ENCODE results near the gene HK1. TPM values are rescaled to one million over a fixed set of nuclear protein-coding genes. Genes with fewer than 3 reads are reported as not detected.
"Not testable (repeated sequence)": the region's sequence is repeated elsewhere in the genome, so short reads cannot be mapped to it uniquely, and the experiment has no call there.

The HK1 gene
- total RNA-seq, 1 donor from 2014 or later: 57.3 TPM

DNA sequence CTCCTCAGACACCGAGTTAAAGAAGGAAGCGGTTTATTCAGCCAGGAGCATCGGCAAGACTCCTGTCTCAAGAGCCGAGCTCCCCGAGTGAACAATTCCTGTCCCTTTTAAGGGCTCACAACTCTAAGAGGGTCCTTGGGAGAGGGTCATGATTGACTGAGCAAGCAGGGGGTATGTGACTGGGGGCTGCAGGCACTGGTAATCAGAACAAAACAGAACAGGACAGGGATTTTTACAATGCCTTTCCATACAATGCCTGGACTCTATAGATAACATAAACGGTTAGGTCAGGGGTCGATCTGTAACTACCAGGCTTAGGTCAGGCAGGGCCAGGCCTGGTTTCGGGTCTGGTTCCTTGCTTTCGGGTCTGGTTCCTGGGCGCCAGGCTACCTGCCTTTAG lies 30.0 kb downstream of the HK1 start:
- DNase-seq (ENCODE audit: low spot score): not testable (repeated sequence)

DNA sequence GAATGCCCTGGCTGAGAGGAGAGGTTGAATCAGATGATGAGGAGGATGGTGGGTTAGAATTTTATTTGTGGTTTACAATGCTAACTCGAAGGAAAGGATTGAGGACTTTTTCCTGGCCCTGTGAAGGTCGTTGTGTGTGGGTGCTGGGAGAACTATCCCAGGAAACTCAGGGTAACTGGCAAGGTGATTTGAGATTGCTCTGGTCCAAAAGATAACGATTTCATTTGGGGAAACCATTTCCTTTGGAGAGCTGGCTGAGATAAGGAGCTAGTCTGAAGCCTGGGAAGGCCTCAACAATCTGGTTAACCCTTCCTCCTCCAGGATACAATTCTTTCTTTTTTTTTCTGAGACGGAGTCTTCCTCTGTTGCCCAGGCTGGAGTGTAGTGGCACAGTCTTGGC lies 33.0 kb downstream of the HK1 start:
- no peak for DNase-seq (ENCODE audit: low spot score)

DNA sequence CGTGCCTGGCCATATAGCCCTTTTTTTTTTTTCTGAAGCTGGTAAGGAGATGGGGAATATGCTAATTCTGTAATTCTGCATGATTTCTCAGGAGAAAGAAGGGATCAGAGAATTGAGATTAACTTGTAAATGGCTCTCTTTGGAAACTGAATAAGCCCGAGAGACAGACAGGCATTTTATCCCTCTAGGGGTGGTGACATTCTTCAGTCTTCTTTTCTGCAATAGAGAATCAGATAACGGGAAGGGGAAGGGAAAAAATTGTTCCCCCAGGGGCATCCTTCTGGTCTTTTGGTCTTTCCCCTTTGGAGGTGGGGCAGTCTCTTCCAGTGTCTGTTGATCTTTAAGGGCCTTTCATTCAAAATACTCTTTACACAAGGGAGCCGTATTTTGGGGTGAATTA lies 34.2 kb downstream of the HK1 start:
- no peak for DNase-seq (ENCODE audit: low spot score)

DNA sequence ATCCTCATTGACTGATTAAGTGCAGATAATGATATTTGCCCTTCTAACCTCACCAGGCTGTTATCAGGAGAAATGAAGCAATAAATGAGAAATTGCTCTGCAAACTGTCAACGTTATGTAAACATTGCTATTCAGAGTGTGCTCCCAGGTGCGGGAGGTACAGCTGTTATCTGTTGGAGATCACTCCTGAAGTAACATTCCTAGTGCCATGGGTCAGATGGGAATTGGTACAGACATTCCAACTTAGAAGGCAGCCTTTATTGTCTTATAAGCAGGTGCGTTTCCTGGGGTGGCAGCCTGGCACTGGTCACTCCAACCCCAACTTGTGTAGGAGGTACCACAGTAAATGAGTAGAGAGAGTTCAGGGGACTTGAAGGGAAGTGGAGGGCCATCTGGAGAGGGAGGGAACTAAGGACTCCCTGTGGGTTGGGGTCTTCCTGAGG lies 36.8 kb downstream of the HK1 start:
- no peak for DNase-seq (ENCODE audit: low spot score)

DNA sequence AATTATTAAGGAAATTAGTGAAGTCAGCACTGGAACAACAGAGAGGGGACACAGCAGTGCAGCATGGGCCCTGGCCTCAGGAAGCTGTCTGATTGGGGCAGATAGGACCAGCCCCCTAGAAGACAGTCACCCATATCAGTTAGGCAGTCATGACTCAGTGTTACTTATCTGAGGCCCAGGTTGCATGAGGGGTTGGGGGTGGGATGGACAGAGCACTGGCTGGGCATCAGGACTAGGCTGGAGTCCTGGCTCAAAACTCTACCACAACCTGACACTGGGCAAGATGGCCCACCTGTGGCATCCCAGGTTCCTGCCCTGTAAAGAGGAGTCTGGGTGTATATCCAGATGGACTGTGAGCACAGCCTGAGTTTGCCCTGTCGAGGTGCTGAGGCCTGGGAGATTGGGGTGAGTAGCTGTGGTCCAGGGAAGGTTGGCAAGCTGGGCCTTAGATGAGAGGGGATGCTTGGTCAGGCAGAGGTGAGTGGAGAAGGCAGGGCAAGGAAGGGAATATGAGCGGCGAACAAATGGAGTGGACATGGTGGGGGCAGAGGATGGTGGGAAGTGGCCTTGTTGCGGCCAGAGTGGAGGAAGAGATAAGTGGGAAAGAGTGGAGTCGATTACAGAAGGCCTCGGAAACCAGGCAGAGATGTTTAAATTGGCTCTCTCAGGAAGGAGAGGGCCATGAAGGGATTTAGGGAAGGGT lies 37.5 kb downstream of the HK1 start:
- DNase-seq (ENCODE audit: low spot score): no peak

DNA sequence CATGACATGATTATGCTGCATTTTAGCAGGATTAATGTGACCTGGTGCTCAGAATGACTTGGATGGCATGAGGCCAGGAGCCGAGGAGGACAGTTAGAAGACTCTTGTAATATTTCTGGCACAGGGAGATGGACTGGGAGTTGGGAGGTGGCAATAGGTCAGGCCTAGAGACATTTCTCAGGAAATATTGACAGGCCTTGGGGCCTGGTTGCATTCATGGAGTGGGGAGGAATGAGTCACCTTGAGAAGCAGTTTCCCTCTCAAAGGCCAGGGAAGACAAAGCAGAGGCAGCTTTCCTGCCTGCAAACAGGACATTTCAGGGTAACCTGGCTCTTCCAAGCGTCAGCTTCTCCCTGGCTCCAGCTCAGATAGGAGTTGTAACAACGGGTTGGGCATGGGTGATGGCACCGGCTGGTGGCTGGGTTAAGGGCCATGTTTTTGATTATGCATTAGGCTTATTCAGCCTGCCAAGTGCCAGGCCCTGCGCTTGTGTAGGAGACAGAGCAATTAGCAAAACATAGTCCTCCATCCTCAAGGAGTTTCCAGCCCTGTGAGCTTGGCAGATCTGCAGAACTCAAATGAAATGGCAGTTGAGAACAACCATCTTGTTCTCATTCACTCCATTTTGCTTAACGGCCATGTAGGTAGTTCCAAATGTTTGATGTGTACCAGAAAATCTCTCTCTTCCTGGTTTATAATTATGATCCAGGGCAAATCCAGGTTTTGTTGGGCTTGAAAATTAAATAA lies 38.2 kb downstream of the HK1 start:
- peak; percentile 28 for DNase-seq (ENCODE audit: low spot score)

DNA sequence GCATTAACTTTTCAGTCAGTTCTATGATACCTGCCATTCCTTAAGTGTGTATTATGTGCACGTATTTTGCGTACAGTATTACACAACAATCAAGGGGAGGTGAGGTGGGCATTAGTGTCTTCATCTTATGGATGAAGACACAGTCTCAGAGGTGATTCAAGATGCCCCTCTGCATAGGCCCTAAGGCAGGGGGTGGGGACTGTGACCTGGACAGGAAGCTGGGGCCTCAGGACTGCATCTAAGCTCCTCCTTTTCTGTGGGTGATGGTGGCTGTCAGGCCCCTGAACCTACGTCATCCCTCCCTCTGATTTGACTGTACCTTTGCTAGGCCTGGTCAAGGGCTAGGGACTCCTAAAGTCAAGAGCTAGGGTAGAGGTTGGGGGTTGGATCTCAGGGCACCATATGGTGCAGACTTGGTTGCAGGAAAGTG lies 38.9 kb downstream of the HK1 start:
- no peak for DNase-seq (ENCODE audit: low spot score)

DNA sequence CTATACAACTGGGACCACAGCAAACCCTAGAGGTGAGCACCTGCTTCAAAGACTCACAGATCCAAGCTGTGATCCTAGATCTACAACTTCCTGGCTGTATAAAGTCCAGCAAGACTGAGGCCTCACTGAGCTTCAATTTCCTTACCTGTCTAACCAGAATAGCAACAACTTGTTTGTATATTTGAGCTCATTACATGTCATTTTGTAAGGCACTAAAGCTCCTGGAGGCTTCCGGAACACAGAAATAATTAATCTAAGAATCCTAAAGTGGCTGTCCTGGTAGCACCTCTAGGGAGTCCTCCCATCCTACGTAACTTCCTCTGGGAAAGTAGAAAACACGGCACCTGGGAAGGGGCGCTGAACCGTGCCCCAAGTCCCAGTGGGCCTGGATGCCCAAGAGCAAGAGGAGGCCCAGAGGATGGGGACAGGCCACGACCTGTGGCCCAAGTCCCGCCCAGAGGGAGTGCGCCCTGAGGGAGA lies 39.4 kb downstream of the HK1 start:
- DNase-seq (ENCODE audit: low spot score): peak; percentile 26

DNA sequence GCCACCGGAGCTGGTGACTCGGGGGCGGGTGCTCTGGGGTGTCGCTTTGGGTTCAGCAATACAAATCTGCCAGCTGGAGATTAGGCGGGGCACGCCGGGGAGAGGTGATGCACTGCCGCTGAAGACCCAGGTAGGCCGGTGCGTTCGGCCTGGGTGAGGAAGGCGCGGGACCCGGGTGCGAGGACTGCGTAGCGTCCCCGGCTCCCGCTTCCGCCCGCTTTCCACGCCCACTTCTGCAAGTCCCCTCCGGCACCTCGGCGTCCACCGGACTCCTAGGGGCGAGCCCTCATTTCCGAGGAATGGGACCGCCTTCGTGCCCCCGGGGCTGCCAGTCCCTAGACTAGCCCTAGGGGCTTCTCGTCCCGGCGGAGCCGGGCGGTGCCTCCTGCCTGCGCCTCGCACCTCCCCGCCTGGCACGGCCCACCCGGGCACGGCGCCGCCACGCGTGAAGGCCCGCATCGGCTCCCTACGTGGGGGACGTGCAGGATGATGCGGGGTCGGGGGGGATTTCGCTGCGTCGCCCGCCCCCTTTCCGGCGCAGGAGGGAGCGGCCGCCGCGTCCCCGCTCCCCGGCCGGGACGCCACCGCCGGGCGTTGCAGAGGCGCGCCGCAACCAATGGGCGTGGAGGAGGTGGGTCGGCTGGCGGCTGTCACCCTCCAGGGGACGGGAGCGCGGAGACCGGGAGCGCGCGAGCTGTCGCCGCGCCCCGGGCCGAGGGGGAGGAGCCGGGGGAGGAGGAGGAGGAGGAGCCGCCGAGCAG lies 40.0 kb downstream of the HK1 start:
- peak; percentile 95 for DNase-seq (ENCODE audit: low spot score)

DNA sequence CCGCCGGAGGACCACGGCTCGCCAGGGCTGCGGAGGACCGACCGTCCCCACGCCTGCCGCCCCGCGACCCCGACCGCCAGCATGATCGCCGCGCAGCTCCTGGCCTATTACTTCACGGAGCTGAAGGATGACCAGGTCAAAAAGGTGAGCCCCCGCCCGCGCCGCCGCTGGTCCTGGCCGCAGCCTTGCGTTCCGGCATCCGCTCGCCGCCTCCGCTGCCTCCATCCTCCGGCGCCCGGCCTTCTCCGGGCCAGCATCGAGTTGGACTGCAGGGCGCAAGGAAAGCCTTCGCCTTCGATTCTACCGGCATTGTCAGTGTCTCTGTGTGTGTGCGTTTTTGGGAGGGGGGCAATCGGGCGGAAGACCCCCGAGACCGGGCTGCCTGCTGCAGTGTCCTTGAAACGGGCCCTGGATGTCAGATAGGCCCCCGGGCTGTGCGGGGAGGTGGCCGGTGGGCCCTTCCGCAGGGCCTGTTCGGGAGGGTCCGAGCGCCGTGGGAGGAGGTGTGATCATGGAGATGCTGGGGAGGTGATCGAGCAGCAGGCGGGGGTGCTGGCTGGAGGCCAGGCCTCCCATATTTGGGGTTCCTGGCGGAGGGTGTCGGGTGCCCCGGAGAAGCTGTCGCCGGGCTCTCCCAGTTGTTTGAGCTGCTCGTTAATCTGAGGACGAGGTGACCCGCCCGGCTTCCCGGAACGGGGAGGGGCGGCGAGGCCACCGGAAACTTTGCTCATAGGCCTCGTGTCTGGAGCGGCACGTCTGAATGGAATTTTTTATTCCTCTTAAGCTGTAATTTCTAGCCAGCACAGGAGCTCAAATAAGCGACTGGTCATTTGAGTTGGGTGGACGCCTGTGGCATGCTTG lies 40.8 kb downstream of the HK1 start:
- DNase-seq (ENCODE audit: low spot score): peak; percentile 71

DNA sequence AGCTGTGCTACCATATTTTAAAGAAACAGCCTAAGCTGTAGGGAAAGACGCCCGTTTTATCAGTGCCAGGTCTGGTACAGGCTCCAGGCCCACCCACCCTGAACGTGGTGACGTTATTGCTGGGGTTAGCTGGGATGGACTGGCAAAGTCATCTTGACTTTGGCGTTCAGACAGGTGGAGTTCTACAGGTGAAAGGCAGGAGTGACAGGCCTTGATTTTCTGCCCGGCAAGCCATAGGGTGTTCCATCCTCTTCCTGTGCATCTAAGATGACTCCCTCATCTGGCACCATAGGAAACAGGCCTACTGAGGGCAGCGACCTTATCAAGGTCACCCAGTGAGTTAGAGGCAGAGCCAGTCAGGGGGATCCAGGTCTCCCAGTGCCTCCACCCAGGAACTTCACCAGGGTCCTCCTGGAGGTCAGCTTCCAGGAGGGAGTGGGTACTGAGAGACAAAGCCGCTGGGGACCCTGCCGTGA lies 41.6 kb downstream of the HK1 start:
- no peak for DNase-seq (ENCODE audit: low spot score)

DNA sequence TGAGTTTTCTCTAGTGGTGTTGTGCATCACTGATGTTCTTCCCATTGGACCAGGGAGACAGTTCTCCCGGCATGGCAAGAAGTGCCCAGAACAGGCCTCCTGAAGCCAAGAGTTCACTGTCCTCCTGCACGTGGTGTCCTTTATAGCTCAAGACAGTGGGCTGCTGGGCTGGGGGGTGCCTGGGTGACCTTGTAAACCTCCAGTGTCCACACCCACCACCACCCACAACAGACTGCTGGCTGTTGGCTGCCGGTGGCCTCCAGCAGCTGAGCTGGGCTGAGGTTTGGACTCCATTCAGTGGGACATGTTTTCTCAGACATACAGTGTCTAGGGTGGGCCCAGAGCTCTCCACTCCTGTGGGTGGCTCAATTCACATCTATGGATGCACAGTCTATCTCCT lies 42.2 kb downstream of the HK1 start:
- no peak for DNase-seq (ENCODE audit: low spot score)

DNA sequence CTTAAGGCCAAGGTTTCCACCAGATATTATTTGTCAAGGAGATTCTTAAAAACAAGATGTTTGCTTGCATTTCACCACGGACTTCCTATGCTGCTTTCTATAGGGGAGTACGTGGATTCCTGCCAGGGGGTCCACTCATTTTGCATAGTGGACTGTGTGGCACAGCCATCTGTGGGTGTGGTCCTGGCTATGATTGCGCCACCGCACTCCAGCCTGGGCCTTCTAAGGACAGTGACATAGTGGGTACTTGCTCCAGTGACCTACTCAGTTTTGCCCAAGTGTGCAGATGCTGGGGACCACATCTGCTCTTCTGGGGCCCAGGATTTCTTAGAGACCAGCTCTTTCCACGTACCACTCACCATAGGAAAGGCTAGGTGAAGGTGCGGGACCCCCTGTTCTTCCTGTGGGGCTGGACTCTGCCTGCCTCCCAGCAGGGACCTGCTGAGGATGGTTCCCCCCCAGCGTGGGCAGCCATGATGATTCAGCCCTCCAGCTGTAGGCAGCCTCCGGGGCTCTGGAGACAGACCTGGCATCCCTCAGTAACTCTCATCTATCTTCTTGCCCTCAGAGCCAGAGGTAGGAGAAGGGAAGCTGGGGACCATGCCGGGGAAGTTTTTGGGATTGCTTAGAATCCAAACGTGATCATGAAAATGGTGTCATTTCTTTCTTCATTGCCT lies 42.9 kb downstream of the HK1 start:
- no peak for DNase-seq (ENCODE audit: low spot score)

DNA sequence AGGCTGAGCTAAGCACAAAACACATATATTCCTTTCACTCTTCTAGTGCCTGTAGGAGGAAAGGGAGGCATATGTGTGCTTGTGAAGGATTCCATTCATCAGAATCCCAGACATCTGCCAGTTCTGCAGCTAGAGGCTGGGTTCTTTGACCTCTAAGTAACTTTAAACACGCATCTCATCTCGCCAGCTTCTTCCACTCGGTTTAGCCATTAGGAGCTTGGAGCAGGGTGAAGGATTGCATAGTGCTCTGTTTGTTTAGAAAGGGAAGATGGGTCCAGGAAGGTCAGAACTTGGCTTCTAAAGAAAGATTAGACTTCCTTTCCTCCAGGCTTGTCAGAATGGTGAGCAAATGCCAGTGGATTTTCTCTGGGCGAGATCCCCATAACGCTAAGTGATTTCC lies 43.6 kb downstream of the HK1 start:
- no peak for DNase-seq (ENCODE audit: low spot score)

DNA sequence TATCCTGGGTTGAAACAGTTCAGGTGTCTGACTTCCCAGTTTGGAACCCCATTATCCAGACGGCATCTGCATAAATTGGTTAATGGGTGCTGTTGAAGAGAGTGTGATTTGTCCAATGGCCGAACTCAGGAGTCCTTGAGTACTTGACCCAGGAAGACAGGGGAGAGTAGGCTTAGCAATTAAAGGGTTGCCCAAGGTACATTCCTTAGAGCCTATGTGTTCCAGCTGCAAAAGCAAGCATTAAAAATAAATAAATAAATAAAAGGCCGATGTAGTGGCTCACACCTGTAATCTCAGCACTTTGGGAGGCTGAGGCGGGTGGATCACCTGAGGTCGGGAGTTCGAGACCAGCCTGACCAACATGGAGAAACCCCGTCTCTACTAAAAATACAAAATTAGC lies 44.0 kb downstream of the HK1 start:
- not testable (repeated sequence) for DNase-seq (ENCODE audit: low spot score)

DNA sequence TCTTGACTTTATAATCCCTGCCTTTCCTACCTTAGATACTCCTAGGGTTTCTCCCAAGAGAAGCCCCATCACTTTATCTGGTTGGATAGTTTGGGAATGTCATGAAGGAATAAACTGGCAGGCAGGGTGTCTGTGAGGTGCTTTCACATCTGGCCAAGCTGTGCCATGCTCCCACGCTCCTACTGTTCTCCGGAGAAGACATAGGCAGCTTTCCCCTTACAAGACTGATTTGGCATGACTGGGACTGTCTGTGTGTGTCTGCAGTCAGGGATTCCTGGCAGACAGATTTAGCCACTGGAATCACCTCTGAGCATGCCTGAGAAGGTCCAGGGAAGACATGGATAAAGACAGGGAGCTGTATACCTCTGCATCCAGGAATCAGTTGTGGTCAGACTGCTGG lies 45.3 kb downstream of the HK1 start:
- DNase-seq (ENCODE audit: low spot score): no peak

DNA sequence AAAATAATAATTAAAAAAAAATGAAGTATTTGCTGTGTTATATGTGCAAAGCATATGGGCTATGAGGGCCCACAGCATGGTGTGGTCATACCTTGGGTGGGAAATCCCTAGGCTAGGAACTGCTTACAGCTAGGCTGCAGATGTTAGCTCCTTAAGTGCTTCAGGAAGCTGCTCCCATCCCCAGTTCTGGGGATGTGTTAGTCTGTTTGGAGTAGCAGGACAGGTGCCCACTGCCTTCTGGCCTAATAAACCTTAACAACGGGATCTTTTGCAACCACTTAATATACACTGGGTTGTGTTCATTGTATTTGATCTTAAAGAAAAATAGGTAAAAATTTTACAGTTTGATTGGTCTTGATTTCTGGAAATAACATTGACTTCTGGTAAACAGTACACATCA lies 46.3 kb downstream of the HK1 start:
- no peak for DNase-seq (ENCODE audit: low spot score)

DNA sequence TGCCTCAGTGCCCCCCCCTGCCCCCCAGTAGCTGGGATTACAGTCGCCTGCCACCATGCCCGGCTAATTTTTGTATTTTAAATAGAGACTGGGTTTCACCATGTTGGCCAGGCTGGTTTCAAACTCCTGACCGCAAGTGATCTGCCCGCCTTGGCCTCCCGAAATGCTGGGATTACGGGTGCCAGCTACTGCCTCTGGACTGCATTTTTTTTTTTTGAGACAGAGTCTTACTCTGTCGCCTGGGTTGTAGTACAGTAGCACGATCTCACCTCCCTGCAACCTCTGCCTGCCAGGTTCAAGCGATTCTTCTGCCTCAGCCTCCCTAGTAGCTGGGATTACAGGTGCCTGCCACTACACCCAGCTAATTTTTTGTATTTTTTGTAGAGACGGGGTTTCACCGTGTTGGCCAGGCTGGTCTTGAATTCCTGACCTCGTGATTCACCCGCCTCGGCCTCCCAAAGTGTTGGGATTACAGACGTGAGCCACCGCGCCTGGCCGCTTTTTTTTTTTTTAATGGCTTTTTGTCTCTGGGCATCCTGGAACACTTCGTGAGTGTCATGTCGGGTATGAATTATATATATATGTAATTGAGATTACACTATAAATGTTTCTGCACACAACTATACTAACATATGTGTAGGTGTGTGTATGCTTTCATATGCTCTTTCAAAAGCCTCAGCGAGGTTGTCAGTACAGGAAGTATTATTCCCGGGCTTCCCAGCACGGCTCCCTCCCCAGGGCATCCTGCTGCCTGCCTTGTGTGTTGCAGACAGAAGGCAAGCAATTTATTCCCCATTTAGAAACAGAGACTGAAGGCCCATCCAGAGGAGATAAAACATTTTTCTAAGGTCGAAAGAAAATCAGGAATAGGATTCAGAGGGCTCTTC lies 47.6 kb downstream of the HK1 start:
- DNase-seq (ENCODE audit: low spot score): not testable (repeated sequence)

DNA sequence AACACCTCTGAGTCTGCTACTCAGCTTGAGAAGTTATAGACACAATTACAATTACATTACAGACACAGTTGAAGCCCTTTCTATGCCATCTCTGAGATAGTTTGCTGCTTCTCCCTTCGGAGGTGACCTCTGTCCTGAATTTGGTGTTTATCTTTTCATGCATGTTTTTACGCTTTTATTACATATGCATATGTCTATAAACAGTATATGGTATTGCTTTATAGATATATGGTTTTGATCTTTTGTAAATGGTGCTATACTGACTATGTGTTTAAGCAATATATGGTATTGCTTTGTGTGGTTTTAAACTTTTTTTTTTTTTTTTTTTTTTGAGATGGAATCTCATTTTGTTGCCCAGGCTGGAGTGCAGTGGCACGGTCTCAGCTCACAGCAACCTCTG lies 48.4 kb downstream of the HK1 start:
- DNase-seq (ENCODE audit: low spot score): no peak

All from umbilical cord (tissue), 2 donors.